Peyer's patch (tissue), 4 donors: ENCODE measurements around the gene SH3TC1.

Source experiments
- POLR2A ChIP-seq, 2 donors: fragments of 450-650 bp; IDR thresholded peaks; one replicate each; pipeline ENCODE4 v1.5.1; 2017; ENCODE audit warnings: antibody characterized with exemption in 2 of 2, mild to moderate bottlenecking in 2 of 2, moderate library complexity in 2 of 2
- TF ChIP-seq, protein P1 (sequence below), 6 experiments: fragments of 450-650 bp in 4 of 6; fragments of 200-600 bp in 2 of 6; sonication (generic) in 1 of 6; IDR thresholded peaks; one replicate each; pipeline ENCODE4 v1.5.1; 2017 to 2019; ENCODE audit warnings: antibody characterized with exemption in 6 of 6, mild to moderate bottlenecking in 3 of 6, moderate library complexity in 1 of 6

DNA sequence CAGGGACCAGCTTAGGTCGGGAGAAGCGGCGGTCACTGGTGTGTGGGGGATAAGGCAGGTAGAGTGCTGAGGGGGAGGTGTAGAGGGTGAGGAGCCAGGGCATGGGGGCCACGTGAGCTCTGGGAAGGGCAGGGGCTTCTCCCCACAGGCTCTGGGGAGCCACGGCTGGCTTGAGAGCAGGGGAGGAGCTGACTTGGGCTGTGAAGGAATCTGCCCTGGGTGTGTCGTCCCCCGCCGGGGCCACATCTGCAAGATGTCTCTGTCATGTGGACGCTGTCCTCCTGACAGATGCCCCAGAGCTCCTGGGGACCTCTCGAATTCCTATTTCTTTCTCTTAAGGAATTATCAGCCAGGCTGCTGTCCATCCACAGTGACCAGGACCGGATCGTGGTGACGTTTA lies 15.0 kb downstream of the SH3TC1 start:
- TF ChIP-seq, protein P1, sequence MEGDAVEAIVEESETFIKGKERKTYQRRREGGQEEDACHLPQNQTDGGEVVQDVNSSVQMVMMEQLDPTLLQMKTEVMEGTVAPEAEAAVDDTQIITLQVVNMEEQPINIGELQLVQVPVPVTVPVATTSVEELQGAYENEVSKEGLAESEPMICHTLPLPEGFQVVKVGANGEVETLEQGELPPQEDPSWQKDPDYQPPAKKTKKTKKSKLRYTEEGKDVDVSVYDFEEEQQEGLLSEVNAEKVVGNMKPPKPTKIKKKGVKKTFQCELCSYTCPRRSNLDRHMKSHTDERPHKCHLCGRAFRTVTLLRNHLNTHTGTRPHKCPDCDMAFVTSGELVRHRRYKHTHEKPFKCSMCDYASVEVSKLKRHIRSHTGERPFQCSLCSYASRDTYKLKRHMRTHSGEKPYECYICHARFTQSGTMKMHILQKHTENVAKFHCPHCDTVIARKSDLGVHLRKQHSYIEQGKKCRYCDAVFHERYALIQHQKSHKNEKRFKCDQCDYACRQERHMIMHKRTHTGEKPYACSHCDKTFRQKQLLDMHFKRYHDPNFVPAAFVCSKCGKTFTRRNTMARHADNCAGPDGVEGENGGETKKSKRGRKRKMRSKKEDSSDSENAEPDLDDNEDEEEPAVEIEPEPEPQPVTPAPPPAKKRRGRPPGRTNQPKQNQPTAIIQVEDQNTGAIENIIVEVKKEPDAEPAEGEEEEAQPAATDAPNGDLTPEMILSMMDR (IDR thresholded peaks at IDR 0.05), result no peak
- no peak for TF ChIP-seq POLR2A (IDR thresholded peaks at IDR 0.05)
